HCT116 (cell line): Measurements from ENCODE around the gene B3GALNT2. TPM values are rescaled to one million over a fixed set of nuclear protein-coding genes. Genes with fewer than 3 reads are reported as not detected.

Source experiments
- ATAC-seq: fragments of 200-7000 bp; cut with Tn5 transposase; 2 replicates; pipeline ENCODE4 v1.9.1; 2020; ENCODE audit warnings: mild to moderate bottlenecking, moderate library complexity
- BruUV-seq: library from RNA; stranded (reverse); fragments of 400-500 nt; replicated peaks from 2 replicates; lab custom pipeline; 2021; lab: Mats Ljungman, UMichigan
- CTCF ChIA-PET: fragments of 300-600 bp; sonication (Branson Sonifier 250); formaldehyde crosslinking; loops from one replicate; lab custom pipeline; 2021; ENCODE audit warnings: antibody characterized with exemption; lab: Charles Lee
- POLR2A ChIA-PET: fragments of 300-600, 350-600 bp; sonication (Branson Sonifier 250); formaldehyde crosslinking; loops from one replicate; lab custom pipeline; 2021; ENCODE audit warnings: antibody characterized with exemption; lab: Charles Lee
- RAD21 ChIA-PET, 2 experiments: fragments of 300-600 bp; sonication (Branson Sonifier 250); formaldehyde crosslinking; loops; one replicate each; lab custom pipeline; 2023; ENCODE audit warnings: low total read pairs in 2 of 2; ENCODE audit not compliant: uncharacterized antibody in 2 of 2, unreplicated experiment in 2 of 2, low non-redundant PET in 1 of 2; lab: Charles Lee
- DNase-seq: peaks from one replicate; pipeline ENCODE4 v3.0.0-alpha.2; 2010; ENCODE audit warnings: low read depth, low spot score
- H2AFZ ChIP-seq: fragments of 200-600 bp; shearing (Covaris generic), sonication (generic); 2 replicates; pipeline ENCODE4 v1.6.1; 2017; ENCODE audit warnings: low read depth, mixed run types, mixed read lengths, antibody characterized with exemption, low read length; ENCODE audit not compliant: poor library complexity, severe bottlenecking
- H3K27ac ChIP-seq: 2 replicates; pipeline ENCODE4 v1.5.1; 2012; ENCODE audit warnings: low read depth, low read length
- H3K27me3 ChIP-seq: fragments of 200-600 bp; sonication (generic); 2 replicates; pipeline ENCODE4 v1.6.1; 2016; ENCODE audit warnings: mixed run types, low read length, mixed read lengths; ENCODE audit not compliant: insufficient read depth
- H3K36me3 ChIP-seq, 2 experiments: fragments of 200-500 bp in 1 of 2; fragments of 200-600 bp in 1 of 2; sonication (Bioruptor generic) in 1 of 2; sonication (generic) in 1 of 2; 2 replicates each; pipeline versions ENCODE4 v1.5.1 to v1.6.1; 2014 to 2016; ENCODE audit warnings: low read length in 2 of 2, inconsistent platforms in 1 of 2, mixed read lengths in 1 of 2, mixed run types in 1 of 2; ENCODE audit not compliant: insufficient read depth in 2 of 2, control insufficient read depth in 1 of 2
- H3K4me1 ChIP-seq, 2 experiments: fragments of 200-600 bp in 1 of 2; sonication (generic) in 1 of 2; 2 replicates each; pipeline versions ENCODE4 v1.5.1 to v1.6.1; 2012 to 2017; ENCODE audit warnings: low read length in 2 of 2, inconsistent platforms in 1 of 2, mild to moderate bottlenecking in 1 of 2, mixed read lengths in 1 of 2, mixed run types in 1 of 2, moderate library complexity in 1 of 2; ENCODE audit not compliant: insufficient read depth in 2 of 2, control insufficient read depth in 1 of 2
- H3K4me2 ChIP-seq: fragments of 200-600 bp; sonication (generic); 2 replicates; pipeline ENCODE4 v1.6.1; 2017; ENCODE audit warnings: mixed run types, low read length, mixed read lengths
- H3K4me3 ChIP-seq, 2 experiments: fragments of 200-600 bp in 1 of 2; sonication (generic) in 1 of 2; replicated peaks in 1 of 2; 2 replicates each; pipeline ENCODE4 v1.5.1; 2011 to 2016; ENCODE audit warnings: low read length in 2 of 2, control low read depth in 1 of 2, low read depth in 1 of 2, mild to moderate bottlenecking in 1 of 2, mixed read lengths in 1 of 2, mixed run types in 1 of 2
- H3K79me2 ChIP-seq: fragments of 200-600 bp; sonication (generic); 2 replicates; pipeline ENCODE4 v1.6.1; 2017; ENCODE audit warnings: mild to moderate bottlenecking, mixed run types, low read length, moderate library complexity, mixed read lengths; ENCODE audit not compliant: insufficient read depth
- H3K9ac ChIP-seq: fragments of 200-600 bp; sonication (generic); 2 replicates; pipeline ENCODE4 v1.6.1; 2016; ENCODE audit warnings: low read length, mixed read lengths
- H3K9me2 ChIP-seq: fragments of 200-600 bp; sonication (generic), shearing (Covaris generic); 2 replicates; pipeline ENCODE4 v1.6.1; 2017; ENCODE audit warnings: mixed run types, mild to moderate bottlenecking, moderate library complexity; ENCODE audit not compliant: insufficient read depth
- H3K9me3 ChIP-seq, 2 experiments: fragments of 200-500 bp in 1 of 2; fragments of 200-600 bp in 1 of 2; sonication (Bioruptor generic) in 1 of 2; sonication (generic) in 1 of 2; 2 replicates each; pipeline ENCODE4 v1.6.1; 2014 to 2017; ENCODE audit warnings: low read length in 2 of 2, mixed read lengths in 2 of 2, inconsistent platforms in 1 of 2, low read depth in 1 of 2, mild to moderate bottlenecking in 1 of 2, mixed run types in 1 of 2, moderate library complexity in 1 of 2; ENCODE audit not compliant: control insufficient read depth in 1 of 2, insufficient read depth in 1 of 2
- H4K20me1 ChIP-seq: fragments of 200-600 bp; sonication (generic), shearing (Covaris generic); 2 replicates; pipeline ENCODE4 v1.6.1; 2017; ENCODE audit warnings: mixed run types, mild to moderate bottlenecking, moderate library complexity; ENCODE audit not compliant: insufficient read depth
- CTCF ChIP-seq, 3 experiments: fragments of 200-600 bp in 1 of 3; sonication (generic) in 1 of 3; IDR thresholded peaks in 2 of 3; conservative IDR thresholded peaks in 1 of 3; 2 replicates each; pipeline ENCODE4 v1.5.1; 2012 to 2017; ENCODE audit warnings: low read depth in 2 of 3, low read length in 2 of 3, antibody characterized with exemption in 1 of 3, borderline replicate concordance in 1 of 3, control low read depth in 1 of 3, mild to moderate bottlenecking in 1 of 3, mixed read lengths in 1 of 3, mixed run types in 1 of 3, moderate library complexity in 1 of 3; ENCODE audit not compliant: insufficient read depth in 1 of 3
- EZH2 ChIP-seq: fragments of 200-600 bp; sonication (generic); IDR thresholded peaks from 2 replicates; pipeline ENCODE4 v1.6.1; 2017; ENCODE audit warnings: antibody characterized with exemption, mixed run types
- FOSL1 ChIP-seq: IDR thresholded peaks from 2 replicates; pipeline ENCODE4 v1.6.1; 2012; ENCODE audit warnings: low read depth
- JUND ChIP-seq: IDR thresholded peaks from 2 replicates; pipeline ENCODE4 v1.6.1; 2012
- POLR2A ChIP-seq: IDR thresholded peaks from 2 replicates; pipeline ENCODE4 v1.7.0; 2011; ENCODE audit warnings: borderline replicate concordance; ENCODE audit not compliant: insufficient read depth, insufficient read length; ENCODE audit errors: extremely low read depth
- RAD21 ChIP-seq: IDR thresholded peaks from 2 replicates; pipeline ENCODE4 v1.6.1; 2012; ENCODE audit warnings: low read depth, mild to moderate bottlenecking
- SIN3A ChIP-seq: IDR thresholded peaks from 2 replicates; pipeline ENCODE4 v1.6.1; 2012; ENCODE audit warnings: low read depth
- SRF ChIP-seq: IDR thresholded peaks from 2 replicates; pipeline ENCODE4 v1.6.1; 2012; ENCODE audit warnings: low read depth
- TCF7L2 ChIP-seq: IDR thresholded peaks from 2 replicates; pipeline ENCODE4 v1.7.0; 2011; ENCODE audit warnings: borderline replicate concordance, inconsistent platforms; ENCODE audit not compliant: insufficient read depth, insufficient read length; ENCODE audit errors: extremely low read depth
- ZBTB33 ChIP-seq: IDR thresholded peaks from 2 replicates; pipeline ENCODE4 v1.6.1; 2011; ENCODE audit warnings: mild to moderate bottlenecking, low read length, moderate library complexity; ENCODE audit not compliant: insufficient replicate concordance; ENCODE audit errors: extremely low read depth
- ZNF274 ChIP-seq: fragments of 200-500 bp; sonication (Bioruptor generic); IDR thresholded peaks from 2 replicates; pipeline ENCODE4 v1.6.1; 2014; ENCODE audit warnings: mild to moderate bottlenecking, low read depth, low read length, inconsistent platforms
- intact Hi-C: fragments of 100-400 bp; cut with micrococcal nuclease; formaldehyde crosslinking; loops from 2 replicates; pipeline ENCODE4 v1.10.0; 2022
- total RNA-seq: library from RNA; stranded (reverse); gene quantifications from one replicate; pipeline ENCODE4 v1.2.1, GENCODE V29; 2021; ENCODE audit not compliant: unreplicated experiment
- TF ChIP-seq, protein P1 (sequence below): IDR thresholded peaks from 2 replicates; pipeline ENCODE4 v1.6.1; 2012; ENCODE audit warnings: low read depth

B3GALNT2 gene
- total RNA-seq, 1 experiment from 2014 or later = 36.8 TPM

DNA sequence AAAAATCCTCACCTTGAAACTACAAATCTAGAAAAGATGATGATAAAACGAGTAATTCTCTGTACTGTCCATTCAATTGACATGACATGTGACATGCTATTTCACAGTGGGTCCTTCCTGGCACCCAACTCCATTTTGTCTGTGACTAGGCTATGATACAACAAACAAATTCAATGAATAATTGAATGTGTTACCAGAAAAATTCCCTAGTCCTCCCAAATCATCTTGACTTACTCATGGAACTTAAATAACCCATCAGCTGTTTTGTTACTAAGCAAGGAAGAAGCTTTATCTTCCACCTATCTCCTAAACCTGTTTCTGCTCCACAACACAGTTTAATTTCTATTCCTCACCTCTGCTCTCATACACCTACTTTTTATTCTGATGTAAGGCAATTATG, 30.4 kb downstream of the B3GALNT2 start:
- POLR2A ChIA-PET = no interaction called here

More for the DNA sequence above, 30.4 kb downstream of the B3GALNT2 start:
- peaks cover 7 to 8% of the 10 kb centered on the region in 2 experiments; a peak in 2 of 4 replicates for H3K36me3 ChIP-seq
- H3K9me3 ChIP-seq = no peaks in the 10 kb centered on the region
- no TSS peak for BruUV-seq
- H3K27me3 ChIP-seq = no peaks in the 10 kb centered on the region
- H3K4me2 ChIP-seq = no peak overlapping the region
- H3K4me3 ChIP-seq = no peak overlapping the region
- H2AFZ ChIP-seq = no peak overlapping the region
- ChIA-PET CTCF (no interaction called here), RAD21 (no interaction called here)
- no peak overlapping the region for H3K9ac ChIP-seq
- H3K27ac ChIP-seq = no peak overlapping the region
- intact Hi-C loops = no loop called here
- no peaks in the 10 kb centered on the region for H3K79me2 ChIP-seq
- peaks cover 12 to 19% of the 10 kb centered on the region in 2 experiments for H3K4me1 ChIP-seq
- H4K20me1 ChIP-seq = no peaks in the 10 kb centered on the region
- no peak for DNase-seq
- no peak for ATAC-seq
- TF ChIP-seq ZBTB33 (no peak), EZH2 (no peak), RAD21 (no peak), CTCF (IDR thresholded peaks at IDR 0.05 in 2 of 3, conservative IDR thresholded peaks at IDR 0.05 in 1 of 3; ENCODE audit: borderline replicate concordance in 1 of 3, insufficient read depth in 1 of 3, low read depth in 2 of 3, low read length in 2 of 3) (no peak), TCF7L2 (no peak), FOSL1 (no peak), SIN3A (no peak), POLR2A (no peak), JUND (no peak), SRF (no peak), ZNF274 (no peak)
- TF ChIP-seq, protein P1, sequence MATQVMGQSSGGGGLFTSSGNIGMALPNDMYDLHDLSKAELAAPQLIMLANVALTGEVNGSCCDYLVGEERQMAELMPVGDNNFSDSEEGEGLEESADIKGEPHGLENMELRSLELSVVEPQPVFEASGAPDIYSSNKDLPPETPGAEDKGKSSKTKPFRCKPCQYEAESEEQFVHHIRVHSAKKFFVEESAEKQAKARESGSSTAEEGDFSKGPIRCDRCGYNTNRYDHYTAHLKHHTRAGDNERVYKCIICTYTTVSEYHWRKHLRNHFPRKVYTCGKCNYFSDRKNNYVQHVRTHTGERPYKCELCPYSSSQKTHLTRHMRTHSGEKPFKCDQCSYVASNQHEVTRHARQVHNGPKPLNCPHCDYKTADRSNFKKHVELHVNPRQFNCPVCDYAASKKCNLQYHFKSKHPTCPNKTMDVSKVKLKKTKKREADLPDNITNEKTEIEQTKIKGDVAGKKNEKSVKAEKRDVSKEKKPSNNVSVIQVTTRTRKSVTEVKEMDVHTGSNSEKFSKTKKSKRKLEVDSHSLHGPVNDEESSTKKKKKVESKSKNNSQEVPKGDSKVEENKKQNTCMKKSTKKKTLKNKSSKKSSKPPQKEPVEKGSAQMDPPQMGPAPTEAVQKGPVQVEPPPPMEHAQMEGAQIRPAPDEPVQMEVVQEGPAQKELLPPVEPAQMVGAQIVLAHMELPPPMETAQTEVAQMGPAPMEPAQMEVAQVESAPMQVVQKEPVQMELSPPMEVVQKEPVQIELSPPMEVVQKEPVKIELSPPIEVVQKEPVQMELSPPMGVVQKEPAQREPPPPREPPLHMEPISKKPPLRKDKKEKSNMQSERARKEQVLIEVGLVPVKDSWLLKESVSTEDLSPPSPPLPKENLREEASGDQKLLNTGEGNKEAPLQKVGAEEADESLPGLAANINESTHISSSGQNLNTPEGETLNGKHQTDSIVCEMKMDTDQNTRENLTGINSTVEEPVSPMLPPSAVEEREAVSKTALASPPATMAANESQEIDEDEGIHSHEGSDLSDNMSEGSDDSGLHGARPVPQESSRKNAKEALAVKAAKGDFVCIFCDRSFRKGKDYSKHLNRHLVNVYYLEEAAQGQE = no peak
- H3K9me2 ChIP-seq = no peaks in the 10 kb centered on the region
